ENCODE measurements around the gene CDHR4.
"Not testable (repeated sequence)": the region's sequence is repeated elsewhere in the genome, so short reads cannot be mapped to it uniquely, and the experiment has no call there.

Gene CDHR4

GRCh38 chr3:49802719-49803464, 3.2 kb upstream of the CDHR4 start, which contains the start of gene INKA1:
TSS of gene INKA1 (plus strand) at chr3:49803261. CDS start at chr3:49803393, 132 bp downstream.
- peak; percentile 84 for DNase-seq

GRCh38 chr3:49801160-49801559, 1.5 kb upstream of the CDHR4 start:
- DNase-seq: no peak

DNA sequence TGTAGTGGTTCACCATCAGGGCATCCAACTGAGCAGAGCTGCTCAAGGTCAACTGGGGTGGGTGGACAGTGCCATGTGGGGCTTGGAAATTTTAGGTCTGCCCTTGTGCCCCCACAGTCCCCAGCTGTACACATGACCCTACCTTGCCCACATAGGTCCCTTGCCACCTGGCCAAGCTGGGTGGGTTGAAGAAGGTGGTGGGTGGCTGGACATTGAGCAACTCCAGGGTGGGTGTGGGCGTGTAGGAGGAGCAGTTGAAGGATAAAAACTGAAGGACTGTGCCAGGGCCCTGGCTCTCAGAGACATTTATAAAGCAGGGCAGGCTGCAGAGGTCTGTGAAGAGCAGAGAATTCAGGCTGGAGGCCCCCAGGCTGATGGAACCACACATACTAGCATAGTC, 568 bp downstream of the CDHR4 start:
- DNase-seq: no peak

GRCh38 chr3:49794926-49795905, 4.5 kb downstream of the CDHR4 start:
- no peak for DNase-seq

- no peak for DNase-seq
Measured at GRCh38 chr3:49794431-49794830, 5.2 kb downstream of the CDHR4 start.

- no peak for DNase-seq
Measured at GRCh38 chr3:49793486-49794085, 6.1 kb downstream of the CDHR4 start.

- no peak for DNase-seq
Measured at GRCh38 chr3:49792371-49793150, 7.1 kb downstream of the CDHR4 start.

DNA sequence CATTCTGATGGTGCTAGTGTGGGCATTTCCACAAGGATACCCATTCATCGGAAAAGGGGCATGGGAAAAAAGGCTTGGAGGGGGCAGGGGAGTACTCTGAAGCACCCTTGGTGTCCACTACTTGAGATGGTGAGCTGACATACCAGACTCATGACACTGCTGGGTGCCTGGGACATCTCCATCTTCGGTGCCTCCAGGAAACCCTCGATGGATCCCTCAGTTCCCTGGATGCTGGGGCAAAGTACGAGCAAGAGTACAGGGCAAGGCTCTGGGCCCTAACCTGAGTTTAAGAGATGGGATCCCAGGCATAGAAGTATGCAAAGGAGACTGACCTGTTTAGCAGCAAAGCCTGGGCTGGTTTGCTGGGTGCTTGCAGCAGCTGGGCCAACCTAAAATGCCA, 8.1 kb downstream of the CDHR4 start:
- no peak for DNase-seq

DNA sequence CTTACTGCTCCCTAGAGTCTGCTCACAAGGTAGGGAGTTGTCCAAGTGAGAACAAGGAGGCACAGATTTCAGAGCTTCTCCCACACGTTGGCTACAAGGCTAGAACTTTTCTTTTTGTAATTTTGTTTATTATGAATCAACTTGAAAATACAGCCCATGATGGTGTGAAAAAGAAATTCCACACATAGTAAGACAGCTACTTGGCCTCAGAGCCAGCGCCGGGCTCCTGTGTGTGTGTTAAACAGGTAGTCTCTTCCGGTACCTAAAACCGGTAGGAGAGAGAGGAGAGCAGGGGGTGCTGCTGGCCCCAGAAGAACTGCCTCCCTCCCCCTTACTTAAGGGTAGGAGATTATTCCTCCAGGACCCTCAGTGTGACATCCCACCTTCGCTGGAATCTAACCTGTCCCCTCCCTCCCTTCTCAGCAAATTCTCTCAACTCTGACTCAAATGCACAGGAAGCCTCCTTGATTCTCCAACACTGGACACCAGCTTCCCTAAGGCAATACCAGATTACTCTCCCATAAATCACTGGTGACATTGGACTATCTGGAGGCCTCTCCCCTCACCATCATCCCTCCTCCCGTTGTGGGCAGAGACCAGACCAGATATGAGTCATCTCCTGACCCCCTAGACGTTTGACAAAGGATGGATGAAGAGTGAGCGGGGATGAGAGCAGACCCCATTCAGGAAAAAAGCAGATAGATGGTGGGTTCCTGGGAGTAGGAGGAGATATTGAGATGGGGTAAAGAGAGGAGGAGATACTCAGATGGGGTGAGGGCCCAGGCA, 8.9 kb downstream of the CDHR4 start:
- no peak for DNase-seq

GRCh38 chr3:49788056-49788455, 11.6 kb downstream of the CDHR4 start:
- DNase-seq: no peak

- DNase-seq: no peak
Measured at GRCh38 chr3:49787536-49787935, 12.1 kb downstream of the CDHR4 start.

GRCh38 chr3:49787182-49787464, 12.6 kb downstream of the CDHR4 start:
- no peak for DNase-seq

DNA sequence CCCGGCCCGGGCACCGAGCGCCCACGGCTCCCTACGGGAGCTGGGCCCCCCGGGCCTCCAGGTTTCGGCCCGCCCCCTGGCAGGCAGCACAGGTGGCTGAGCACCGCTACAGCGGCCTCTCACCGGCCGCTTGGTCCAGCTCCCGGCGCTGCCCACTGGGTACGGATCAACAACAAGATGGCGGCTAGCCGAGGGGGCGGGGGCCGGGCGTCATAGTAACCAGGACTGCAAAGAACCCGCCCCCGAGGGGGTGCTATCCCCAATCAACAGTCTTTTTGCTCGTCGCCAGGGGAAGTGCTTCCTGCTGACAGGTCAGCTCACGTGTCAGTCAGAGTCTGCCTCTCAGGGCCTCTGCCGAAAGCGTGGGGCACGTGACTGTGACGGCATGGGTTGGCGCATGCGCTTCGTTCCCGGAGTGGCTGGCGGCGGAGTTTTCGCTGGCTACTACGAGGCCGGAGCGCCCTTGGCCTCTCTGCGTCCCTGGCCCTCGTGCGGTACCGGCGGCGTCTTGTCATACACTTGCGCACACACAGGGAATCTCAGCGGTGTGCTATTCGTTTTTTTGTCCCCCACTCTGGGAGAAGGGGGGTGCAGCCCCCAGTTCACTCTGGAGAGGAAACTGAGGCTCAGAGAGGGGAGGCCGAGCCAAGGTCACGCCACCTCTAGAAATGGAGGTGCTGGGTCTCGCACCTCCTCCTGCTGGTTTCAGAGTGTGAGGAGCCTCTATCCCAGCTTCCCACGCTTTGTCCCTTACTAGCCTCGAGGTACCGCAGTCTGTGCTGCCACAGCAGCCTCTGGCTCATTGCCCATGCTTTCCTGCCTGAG, 13.1 kb downstream of the CDHR4 start, which contains the start of gene IP6K1:
Gene IP6K1, minus strand, starts transcription at position 186 of the 825 bp plus-strand sequence. CDS start 38,502 bp downstream, outside the sequence.
- DNase-seq: peak; percentile 98

- DNase-seq: no peak
Measured at GRCh38 chr3:49785565-49786356, 13.9 kb downstream of the CDHR4 start.

DNA sequence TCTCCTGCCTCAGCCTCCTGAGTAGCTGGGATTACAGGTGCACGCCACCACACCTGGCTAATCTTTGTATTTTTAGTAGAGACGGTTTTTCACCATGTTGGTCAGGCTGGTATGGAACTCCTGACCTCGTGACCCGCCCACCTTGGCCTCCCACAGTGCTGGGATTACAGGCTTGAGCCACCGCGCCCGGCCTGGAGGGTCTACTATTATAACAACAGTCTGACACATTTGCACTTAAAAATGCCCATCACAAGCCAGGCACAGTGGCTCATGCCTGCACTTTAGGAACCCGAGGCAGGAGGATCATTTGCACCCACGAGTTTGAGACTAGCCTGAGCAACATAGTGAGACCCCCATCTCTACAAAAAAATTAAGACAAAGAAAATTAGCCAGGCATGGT, 17.4 kb downstream of the CDHR4 start:
- DNase-seq: not testable (repeated sequence)

- no peak for DNase-seq
Measured at GRCh38 chr3:49781415-49782199, 18.1 kb downstream of the CDHR4 start.

GRCh38 chr3:49780975-49781365, 18.7 kb downstream of the CDHR4 start:
- not testable (repeated sequence) for DNase-seq

GRCh38 chr3:49780080-49780974, 19.3 kb downstream of the CDHR4 start:
- no peak for DNase-seq

Measured in NCI-H345 (cell line).